ENCODE measurements around the gene CCDC78.

CCDC78 gene

GRCh38 chr16:770411-770810, 44.2 kb upstream of the CCDC78 start:
- H3K9me3 ChIP-seq (ENCODE audit: severe bottlenecking) = no peaks in the 10 kb centered on the region
- H3K4me3 ChIP-seq (ENCODE audit: severe bottlenecking) = no peak overlapping the region
- H3K36me3 ChIP-seq (ENCODE audit: low read depth) = no peaks in the 10 kb centered on the region
- H3K4me1 ChIP-seq (ENCODE audit: insufficient read depth, poor library complexity, severe bottlenecking) = no peaks in the 10 kb centered on the region
- no peak for DNase-seq (ENCODE audit: low spot score)
- TF ChIP-seq CTCF (IDR thresholded peaks at IDR 0.05; ENCODE audit: poor library complexity, severe bottlenecking) = no peak
- ATAC-seq (ENCODE audit: low read depth) = no peak
- no peak overlapping the region for H3K27ac ChIP-seq (ENCODE audit: poor library complexity, severe bottlenecking)
- no peaks in the 10 kb centered on the region for H3K27me3 ChIP-seq (ENCODE audit: insufficient read depth, poor library complexity, severe bottlenecking)

- Histone ChIP-seq H3K27me3 (ENCODE audit: insufficient read depth, poor library complexity, severe bottlenecking) (no peaks in the 10 kb centered on the region), H3K4me1 (ENCODE audit: insufficient read depth, poor library complexity, severe bottlenecking) (no peaks in the 10 kb centered on the region), H3K4me3 (ENCODE audit: severe bottlenecking) (no peak overlapping the region), H3K36me3 (ENCODE audit: low read depth) (no peaks in the 10 kb centered on the region), H3K9me3 (ENCODE audit: severe bottlenecking) (no peaks in the 10 kb centered on the region), H3K27ac (ENCODE audit: poor library complexity, severe bottlenecking) (no peak overlapping the region)
- DNase-seq (ENCODE audit: low spot score) = no peak
- no peak for ATAC-seq (ENCODE audit: low read depth)
- no peak for TF ChIP-seq CTCF (IDR thresholded peaks at IDR 0.05; ENCODE audit: poor library complexity, severe bottlenecking)
Measured at GRCh38 chr16:769934-770333, 43.7 kb upstream of the CCDC78 start.

- H3K4me3 ChIP-seq (ENCODE audit: severe bottlenecking) = no peak overlapping the region
- no peaks in the 10 kb centered on the region for H3K36me3 ChIP-seq (ENCODE audit: low read depth)
- no peak overlapping the region for H3K27ac ChIP-seq (ENCODE audit: poor library complexity, severe bottlenecking)
- H3K27me3 ChIP-seq (ENCODE audit: insufficient read depth, poor library complexity, severe bottlenecking) = no peaks in the 10 kb centered on the region
- ATAC-seq (ENCODE audit: low read depth) (no peak; the same call in 2 of the 3 replicates), DNase-seq (ENCODE audit: low spot score) (no peak)
- no peaks in the 10 kb centered on the region for H3K4me1 ChIP-seq (ENCODE audit: insufficient read depth, poor library complexity, severe bottlenecking)
- no peak for TF ChIP-seq CTCF (IDR thresholded peaks at IDR 0.05; ENCODE audit: poor library complexity, severe bottlenecking)
- no peaks in the 10 kb centered on the region for H3K9me3 ChIP-seq (ENCODE audit: severe bottlenecking)
Measured at GRCh38 chr16:769184-769784, 43.0 kb upstream of the CCDC78 start.

- no peak for TF ChIP-seq CTCF (IDR thresholded peaks at IDR 0.05; ENCODE audit: poor library complexity, severe bottlenecking)
- peak; percentile 27; the same call in 2 of the 3 replicates for ATAC-seq (ENCODE audit: low read depth)
- H3K27me3 ChIP-seq (ENCODE audit: insufficient read depth, poor library complexity, severe bottlenecking) = no peaks in the 10 kb centered on the region
- DNase-seq (ENCODE audit: low spot score) = no peak
- H3K9me3 ChIP-seq (ENCODE audit: severe bottlenecking) = no peaks in the 10 kb centered on the region
- H3K4me1 ChIP-seq (ENCODE audit: insufficient read depth, poor library complexity, severe bottlenecking) = no peaks in the 10 kb centered on the region
- H3K4me3 ChIP-seq (ENCODE audit: severe bottlenecking) = no peak overlapping the region
- no peaks in the 10 kb centered on the region for H3K36me3 ChIP-seq (ENCODE audit: low read depth)
- H3K27ac ChIP-seq (ENCODE audit: poor library complexity, severe bottlenecking) = no peak overlapping the region
Measured at GRCh38 chr16:768428-768827, 42.2 kb upstream of the CCDC78 start.

- no peak for TF ChIP-seq CTCF (IDR thresholded peaks at IDR 0.05; ENCODE audit: poor library complexity, severe bottlenecking)
Measured at GRCh38 chr16:767743-768235, 41.5 kb upstream of the CCDC78 start.

More at GRCh38 chr16:767743-768235, 41.5 kb upstream of the CCDC78 start:
- ATAC-seq (ENCODE audit: low read depth) (no peak), DNase-seq (ENCODE audit: low spot score) (no peak)
- no peak overlapping the region for H3K27ac ChIP-seq (ENCODE audit: poor library complexity, severe bottlenecking)
- no peaks in the 10 kb centered on the region for H3K27me3 ChIP-seq (ENCODE audit: insufficient read depth, poor library complexity, severe bottlenecking)
- H3K9me3 ChIP-seq (ENCODE audit: severe bottlenecking) = no peaks in the 10 kb centered on the region
- no peaks in the 10 kb centered on the region for H3K4me1 ChIP-seq (ENCODE audit: insufficient read depth, poor library complexity, severe bottlenecking)
- no peak overlapping the region for H3K4me3 ChIP-seq (ENCODE audit: severe bottlenecking)
- no peaks in the 10 kb centered on the region for H3K36me3 ChIP-seq (ENCODE audit: low read depth)

Measured in RWPE2 (cell line).